CD4-positive, alpha-beta T cell treated with Interleukin-6 at 100 ng/mL for 8 hours (primary cell): ENCODE data around the gene NRG2.

Source experiments
- DNase-seq: peaks from one replicate; pipeline ENCODE4 v3.0.0-alpha.2; 2020; ENCODE audit warnings: mixed read lengths, low spot score

The NRG2 gene

DNA sequence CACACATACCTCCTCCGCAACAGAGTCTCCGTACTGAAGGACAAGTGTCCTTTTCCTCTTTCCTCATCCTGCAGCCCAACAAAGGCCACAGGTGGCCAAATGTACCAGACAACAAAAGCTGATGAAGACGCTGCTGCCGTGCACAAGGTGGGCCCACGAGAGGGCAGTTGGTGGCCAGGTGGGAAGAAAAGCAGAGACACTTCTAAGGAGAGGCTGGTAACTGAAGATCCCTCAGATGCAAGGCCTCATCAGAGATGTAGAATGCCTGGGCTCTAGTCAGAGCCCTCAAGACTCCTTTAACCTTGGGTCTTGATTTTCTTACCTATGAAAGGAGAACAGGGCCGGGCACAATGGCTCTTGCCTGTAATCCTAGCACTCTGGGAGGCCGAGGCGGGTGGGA is 75.7 kb downstream of the NRG2 start:
- DNase-seq: no peak

DNA sequence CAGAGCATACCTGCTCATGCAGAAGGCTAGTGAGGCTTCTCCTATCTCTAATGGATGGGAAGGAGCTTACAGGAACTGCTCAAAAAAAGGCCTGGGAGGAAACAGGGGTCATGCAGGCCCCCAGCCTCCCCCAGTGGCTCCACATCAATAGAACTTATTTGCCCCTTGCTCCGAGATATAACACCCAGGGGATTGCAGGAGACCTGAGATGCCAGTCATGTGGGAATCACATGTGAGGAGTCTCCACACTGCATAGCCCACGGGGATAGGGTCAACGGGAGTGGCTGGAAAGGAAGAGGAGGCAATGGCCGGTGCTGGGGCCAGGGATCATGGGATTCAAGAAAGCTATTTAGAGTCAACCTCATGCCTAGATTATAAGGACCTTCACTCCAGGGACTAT is 76.2 kb downstream of the NRG2 start:
- DNase-seq: no peak

DNA sequence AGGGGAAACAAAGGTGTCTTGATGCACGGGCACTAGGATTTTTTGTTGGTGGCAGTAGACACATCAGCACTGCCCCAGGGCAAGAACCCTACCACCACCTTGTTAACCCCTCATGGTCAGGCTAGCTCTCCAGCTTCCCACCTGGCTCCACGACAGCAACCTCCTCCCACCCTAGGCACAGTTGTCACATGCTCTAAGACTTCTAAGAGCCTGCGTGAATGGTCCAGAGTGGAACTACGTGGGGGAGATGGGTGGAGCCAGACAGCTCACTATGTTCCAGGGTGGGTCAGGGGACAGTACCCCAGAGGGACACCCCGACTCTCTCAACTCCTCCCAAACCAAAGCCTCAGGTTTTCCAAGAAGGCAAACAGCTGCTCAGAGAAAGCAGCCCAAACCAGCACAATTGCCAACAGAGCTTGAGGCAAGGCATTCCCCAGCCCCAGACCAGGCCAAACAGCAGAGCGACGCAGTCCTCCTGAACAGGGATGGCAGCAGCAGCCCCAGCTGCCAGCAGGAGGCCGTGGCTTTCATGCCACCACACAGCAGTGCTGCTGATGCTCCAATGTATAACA is 78.0 kb downstream of the NRG2 start:
- DNase-seq: no peak

DNA sequence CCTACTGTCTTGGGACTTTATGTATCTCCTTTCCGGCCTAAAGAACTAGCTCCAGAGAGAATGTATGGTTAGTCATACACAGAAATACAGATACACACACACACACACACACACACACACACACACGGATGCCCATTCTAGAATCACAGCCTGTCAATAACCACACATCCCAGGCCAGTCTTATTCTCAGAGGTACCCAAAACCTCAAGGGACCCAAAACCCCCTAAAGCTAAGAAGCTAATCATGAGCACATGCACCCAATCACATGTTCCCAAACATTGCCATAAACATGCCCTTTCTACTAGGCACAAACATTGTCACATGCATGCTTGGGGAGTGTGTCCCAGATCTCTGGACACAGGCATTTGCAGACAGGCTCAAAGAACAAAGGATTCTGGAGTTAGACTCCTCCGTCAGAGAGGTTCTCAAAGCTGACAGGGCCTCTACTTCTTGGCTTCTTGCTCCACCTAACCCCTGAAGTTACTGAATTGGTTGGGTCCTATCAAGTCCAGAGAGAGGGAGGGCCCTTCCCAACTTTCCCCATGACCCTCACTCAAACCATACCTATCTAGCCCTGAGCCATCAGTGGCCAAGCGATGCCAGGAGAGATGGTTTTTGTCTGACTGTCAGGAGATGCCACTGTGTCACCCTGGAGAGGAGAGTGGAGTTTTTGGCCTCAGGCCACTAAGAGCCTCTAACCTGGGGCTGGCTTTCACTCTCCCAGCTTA is 78.7 kb downstream of the NRG2 start:
- no peak for DNase-seq

DNA sequence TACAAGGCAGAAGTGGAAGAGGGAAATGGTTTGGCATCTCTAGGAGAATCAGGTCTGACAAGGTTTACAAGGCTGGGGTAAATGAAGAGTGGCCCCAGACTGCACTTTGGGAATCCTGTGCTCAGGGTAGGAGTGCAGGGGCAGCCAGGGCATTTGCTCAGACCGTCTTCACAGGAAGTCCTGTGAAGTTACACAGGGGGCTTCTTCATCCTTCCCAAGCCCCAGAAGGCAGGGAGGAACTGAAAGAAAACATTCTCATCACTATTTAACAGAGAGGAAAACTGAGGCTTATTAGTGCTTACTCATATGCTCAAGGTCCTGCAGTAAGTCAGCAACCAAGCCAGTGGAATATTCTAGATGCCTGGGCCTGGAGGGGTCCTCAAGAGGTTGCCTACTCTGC is 80.7 kb downstream of the NRG2 start:
- DNase-seq: no peak

DNA sequence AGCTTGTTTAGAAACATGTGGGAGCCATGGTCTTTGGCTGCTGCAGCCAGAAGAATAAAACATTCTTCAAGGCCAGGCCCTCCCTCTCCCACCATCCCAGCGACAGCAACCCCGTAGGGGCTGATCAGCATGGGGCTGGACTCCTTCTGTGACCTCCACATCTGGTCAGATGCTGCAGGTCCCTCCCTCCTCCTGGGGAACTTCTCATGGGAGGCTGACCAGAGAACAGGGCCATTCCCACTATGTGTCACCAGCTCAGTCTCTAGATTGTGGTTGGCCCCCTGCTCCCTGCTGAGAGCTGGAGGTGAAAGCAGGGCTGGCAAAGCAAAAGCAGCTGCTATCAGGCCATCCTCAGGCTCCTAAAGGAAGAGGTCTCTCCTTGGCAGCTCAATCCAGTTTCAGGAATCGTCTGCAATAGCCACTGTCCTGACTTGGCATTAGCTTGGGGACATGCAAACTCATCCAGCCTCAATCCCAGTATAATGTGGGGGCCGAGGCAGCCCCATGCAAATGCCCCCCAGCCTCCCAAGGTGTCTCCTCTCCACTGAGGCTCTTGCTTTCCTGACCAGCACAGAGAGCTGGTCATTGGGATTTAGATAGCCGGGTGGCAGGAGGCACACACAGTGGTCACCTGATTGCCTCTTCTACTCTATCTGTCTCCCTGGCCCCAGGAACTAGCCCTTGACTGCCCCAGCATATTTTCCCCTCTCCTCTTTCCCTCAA is 81.5 kb downstream of the NRG2 start:
- DNase-seq: no peak

DNA sequence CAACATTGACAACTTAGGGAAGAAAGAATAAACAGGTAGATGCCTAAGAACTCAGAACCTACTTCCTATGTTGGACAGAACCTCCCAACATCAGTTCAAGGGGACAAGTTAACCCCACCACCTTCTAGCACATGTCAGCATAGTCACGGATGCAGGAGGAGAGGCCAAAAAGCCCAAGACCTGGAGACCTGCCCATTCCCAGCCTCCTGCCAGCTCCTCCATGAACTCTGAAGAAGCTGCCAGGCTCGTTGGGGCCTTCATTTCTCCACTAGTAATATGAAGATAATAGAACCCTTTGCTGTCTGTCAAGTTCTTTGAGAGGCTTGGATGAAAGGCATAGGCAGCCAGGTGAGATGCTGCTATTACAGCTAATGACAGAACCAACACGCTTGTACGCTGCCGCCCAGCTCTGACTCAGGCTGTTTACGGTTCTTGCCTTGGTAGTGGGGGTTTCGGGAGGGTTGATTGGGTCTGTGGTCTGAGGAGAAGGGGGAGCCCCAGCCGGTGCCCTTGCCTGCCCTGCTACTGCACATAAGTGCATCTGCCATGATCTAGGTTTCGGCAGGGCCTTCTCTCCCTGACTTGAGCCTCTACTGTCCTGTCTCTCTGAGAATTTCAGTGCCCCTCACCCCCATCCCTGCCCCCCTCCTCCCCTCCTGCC is 82.2 kb downstream of the NRG2 start:
- DNase-seq: no peak

DNA sequence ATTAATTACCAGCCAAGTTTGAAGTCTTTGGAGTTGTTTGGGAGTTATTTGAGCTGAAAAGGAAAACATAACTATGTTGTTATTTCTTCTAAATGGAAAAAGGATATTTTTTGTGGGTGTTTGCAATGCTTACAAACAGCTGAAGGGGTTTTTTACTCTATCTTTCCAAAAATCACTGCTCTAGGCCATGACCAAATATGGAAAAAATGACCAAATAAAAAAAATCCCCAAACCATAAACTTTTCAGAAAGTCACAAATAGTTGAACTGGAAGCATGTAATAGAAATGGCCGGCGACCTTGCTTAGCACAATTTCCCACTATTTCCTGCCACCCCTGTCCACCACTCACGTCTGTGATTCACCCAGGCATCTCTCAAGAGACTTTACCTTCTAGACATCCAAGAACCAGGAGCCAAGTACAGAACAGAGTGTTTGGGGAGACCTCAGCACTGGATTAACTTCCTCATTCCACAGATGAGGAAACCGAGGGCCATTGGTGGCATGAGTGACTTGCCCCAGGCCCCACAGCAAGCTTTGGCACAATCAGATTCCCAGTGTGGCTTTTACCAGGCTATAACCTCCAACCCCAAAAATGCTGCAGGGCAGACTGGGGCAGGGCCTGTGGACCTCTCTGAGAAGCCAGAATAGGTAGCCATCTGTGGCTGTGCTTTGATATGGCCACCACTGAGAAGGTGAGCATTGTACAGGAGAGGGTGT is 84.5 kb downstream of the NRG2 start:
- DNase-seq: no peak

DNA sequence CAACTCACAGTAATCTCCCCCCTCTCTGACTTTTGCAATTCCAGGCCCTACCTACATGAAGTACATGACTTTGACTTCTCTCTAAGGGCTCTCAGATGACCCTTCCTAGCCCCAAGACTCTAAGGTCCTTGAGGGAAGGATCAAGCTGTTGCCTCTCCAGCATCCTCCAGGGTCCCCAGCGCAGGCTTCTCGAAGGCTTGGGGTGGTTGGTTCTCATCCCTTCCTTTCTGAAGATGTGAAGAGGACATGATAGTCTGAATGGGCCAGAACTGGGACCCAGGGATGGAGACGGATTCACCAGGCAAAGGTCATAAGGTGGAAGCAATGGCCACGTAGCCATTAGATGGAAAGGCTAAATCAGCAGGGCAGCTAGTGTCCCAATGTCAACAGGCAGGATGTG is 86.8 kb downstream of the NRG2 start:
- DNase-seq: no peak

DNA sequence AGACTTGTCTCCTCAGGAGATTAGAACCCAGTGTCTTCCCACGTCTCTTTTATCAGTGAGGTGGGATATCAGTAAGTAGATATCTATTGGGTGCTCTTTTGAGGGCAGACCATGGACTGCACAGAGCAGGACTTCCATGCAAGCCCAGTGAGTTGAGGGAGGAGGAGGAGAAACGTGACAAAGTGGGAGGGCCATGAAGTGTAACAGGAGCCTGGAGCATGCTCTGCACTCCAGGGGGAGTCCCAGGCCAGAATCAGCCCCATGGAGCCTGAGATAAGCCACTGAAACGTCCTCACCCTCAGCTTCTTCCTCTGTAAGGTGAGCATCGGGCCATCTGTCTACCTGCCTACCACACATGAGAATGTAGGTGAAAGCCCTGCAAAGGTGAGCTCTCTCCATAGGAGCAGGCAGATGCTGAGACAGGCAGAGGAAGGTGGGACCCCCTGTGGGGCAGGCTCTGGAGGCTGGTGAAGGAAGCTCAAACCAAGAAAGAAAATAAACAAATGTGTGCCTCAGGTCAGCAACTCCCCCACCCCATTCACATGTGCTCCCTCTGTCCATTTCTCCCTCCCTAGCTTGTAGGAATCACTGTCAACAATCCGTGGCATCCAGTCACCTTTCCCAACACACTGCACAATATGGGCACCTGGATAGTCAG is 87.4 kb downstream of the NRG2 start:
- DNase-seq: no peak

DNA sequence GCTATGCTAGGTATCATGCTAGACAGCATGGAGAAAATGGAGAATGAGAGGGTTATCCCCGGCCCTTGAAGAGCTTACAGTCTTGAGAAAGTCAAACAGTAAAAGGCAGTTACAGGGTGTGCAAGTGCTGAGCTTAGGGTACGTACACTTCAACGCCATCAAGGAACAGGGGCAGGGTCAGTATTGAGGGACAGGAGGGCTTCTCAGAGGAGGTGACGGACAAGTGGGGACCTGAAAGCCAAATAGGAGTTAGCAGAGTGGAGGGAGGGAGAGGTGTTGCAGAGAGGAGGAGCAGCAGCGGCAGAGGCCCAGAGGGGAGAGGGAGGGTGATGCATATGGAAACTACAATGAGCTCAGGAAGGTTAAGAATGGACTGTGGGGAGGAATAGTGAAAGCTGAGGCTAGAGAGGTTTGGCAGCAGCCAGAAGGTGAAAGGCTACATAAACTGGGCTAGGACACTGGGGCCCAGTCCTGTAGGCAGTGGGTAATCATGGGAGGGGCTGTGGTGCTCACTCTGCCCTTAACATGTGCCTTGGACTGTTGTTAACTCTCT is 88.0 kb downstream of the NRG2 start:
- DNase-seq: no peak

DNA sequence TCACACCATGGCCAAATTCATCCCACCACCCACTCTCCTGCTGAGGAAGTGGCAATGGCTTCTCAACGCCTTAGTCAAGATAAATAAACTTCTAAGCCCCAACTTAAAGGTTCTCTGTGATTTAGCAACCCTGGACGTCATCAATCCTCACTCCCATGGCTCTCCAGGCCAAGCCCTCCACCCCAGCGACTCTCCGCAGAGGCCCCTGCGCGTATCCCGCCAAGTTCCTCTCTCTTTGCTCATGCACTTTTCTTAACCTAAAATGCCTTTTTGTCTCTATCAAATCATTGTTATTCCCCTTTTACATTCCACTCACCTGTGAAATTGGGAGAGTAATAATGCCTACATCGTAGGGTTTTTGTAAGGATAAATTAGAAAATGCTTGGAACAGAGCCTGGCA is 88.6 kb downstream of the NRG2 start:
- DNase-seq: no peak

DNA sequence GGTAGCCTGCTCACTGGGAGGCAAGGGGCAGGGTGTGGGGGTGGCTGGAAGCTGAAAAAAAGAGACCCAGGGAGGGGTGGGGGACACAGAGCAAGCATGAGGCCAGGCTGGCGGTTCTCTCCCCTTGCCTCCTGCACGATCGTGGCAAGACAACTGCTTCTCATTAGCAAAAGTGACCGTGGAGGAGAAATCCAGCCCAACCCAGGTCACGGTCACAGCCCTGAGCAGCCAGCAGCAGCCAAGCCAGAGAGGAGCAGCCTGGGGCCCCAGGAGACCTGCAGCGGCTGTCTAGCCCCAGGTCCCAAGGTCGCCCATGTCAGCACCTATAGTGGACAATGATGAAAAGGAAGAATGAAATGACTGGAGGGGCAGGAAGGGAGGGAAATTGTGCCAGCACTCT is 89.1 kb downstream of the NRG2 start:
- no peak for DNase-seq

DNA sequence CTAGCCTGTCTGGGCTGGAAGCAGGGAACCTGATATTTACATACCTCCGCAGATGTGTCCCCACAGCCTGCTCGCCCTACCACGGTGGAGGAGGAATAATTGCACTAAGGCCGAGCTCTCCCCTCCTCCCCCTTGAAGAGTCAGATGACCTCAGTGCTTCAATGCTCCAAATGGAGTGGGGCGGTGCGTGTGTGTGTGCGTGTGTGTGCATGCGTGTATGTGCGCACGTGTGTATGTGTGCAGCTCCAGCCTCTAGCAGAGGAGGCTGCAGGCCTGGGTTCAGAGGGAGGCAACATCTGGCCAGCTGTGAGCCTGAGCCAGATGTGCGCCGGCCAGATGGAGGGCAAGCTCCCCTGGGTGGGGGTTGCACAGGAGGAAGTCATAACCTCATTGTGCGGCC is 90.5 kb downstream of the NRG2 start:
- no peak for DNase-seq

DNA sequence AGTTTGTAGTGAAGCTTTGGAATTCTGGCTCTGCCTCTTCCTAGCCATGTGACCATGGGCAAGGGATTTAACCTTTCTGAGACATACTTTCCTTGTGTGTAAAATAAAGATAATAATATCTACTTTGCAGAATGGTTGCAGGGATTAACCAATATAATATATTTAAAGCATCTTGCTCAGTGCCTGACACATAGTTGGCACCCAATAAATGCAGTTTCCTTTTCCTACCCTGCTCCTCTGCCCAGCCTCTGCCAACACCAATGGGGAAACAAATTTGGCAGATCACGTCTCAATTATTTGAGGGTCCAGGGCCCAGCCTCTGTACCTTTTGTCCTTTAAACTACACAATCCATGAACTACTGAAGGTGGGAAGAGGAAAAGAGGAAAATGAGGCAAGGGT is 91.1 kb downstream of the NRG2 start:
- DNase-seq: no peak

DNA sequence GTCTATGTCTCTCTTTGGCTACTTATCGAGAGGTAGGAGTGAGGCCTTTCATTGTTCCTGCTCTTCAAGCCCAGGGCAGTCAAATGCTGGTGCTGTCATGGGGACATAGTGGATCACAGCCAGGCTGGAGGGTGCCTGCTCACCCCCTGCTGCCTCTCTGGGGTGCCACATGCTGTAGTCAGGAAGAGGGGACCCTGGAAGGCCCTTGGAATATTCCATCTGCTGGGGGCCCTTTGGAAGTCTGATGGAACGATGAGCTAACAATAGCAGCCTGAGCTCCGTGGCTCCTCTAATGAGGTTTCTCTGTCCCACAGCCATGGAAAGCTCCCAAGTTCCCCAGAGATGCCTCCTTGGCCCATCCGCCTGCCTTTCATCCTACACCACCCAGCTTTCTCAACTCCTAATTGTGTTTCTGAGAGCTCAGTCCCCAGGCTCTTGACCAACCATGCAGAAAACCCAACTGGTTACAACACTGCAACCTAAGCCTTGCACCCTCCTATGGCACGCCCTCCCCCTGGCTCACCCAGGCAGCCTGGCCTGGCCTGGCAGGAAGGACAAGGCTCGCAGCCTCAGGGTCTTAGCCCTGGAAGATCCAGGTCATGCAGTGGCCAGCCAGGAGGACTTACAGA is 91.7 kb downstream of the NRG2 start:
- no peak for DNase-seq

DNA sequence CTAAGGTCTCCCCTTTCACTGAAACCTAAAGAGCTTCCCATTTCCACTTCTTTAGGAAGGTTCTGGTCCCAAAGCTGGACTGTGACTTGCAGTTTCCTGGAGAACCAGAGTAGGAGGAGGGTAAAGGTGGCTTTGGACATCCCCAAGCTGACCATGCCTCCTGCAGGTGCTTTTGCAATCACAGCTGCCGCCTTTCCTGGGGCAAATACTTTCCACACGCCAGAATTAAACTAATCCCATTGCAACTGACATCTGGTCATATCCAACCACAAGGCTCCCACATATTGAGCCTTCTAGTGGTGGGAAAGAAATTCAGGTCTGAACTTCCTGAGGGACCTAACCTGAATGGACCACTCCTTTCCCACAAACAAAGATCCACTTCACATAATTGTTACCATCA is 92.7 kb downstream of the NRG2 start:
- no peak for DNase-seq

DNA sequence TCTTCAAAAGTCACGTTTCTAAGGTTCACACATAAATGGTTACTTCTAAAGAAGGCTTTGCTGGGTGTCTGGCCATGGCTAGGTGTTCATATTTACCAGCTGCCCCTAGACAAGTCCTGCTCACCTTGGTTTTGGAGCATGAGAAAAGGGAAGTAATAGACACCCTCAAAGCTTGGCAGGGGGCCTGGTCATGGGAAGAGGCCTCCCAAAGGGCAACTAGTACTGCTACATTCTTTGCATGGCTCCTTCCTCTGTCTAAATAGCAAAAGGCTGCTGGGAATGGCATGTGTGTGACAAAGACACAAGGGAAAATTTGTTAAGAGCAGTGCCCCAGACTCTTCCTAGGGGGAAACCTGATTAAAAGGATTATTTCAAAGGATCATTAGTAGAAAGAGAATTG is 93.4 kb downstream of the NRG2 start:
- DNase-seq: no peak

DNA sequence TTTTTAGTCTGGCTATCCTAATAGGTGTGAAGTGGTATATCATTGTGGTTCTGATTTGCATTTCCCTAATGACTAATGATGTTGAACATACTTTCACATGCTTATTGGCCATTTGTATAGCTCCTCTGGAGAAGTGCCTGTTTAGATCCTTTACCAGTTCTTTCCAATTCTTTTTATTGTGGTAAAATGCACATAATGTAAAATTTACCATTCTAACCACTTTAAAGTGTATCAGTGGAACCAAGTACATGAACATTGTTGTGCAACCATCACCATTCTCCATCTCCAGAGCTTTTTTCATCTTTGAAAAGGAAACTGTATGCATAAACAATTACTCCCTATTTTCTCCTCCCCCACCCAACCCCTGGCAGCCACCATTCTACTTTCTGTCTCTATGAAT is 95.4 kb downstream of the NRG2 start:
- no peak for DNase-seq

DNA sequence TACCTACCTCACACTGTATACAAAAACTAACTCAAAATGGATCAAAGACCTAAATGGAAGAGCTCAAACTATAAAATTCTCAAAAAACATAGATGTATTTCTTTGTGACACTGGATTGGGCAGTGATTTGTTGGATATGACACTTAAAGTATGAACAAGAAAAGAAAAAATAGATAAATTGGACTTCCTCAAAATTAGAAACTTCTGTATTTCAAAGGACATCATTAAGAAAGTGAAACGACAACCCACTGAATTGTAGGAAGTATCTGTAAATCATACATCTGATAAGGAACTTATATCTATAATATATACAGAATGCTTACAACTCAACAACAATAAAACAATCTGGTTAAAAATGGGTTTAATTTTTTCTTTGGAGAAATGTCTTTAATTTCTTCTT is 96.7 kb downstream of the NRG2 start:
- DNase-seq: no peak

DNA sequence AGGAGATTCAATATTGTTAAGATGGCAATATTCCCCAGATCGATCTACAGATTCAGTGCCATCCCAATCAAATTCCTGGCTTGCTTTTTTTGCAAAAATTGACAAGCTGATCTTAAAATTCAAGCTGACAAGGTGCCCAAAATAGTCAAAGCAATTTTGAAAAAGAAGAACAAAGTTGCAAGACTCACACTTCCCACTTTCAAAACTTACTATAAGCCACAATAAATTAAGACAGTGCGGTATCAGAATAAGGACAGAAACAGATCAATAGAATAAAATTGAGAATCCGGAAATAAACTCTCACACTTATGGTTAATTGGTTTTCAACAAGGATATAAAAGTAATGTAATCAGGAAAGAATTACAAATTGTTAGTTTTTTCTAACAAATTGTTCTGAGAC is 97.1 kb downstream of the NRG2 start:
- DNase-seq: no peak
